ENCODE data around the gene MRPL55.

- TF ChIP-seq CTCF (conservative IDR thresholded peaks at IDR 0.05 in 1 of 2, IDR thresholded peaks at IDR 0.05 in 1 of 2; ENCODE audit: extremely low read depth in 1 of 2, insufficient read depth in 1 of 2, low read depth in 1 of 2, low read length in 2 of 2) (no peak), EZH2 (IDR thresholded peaks at IDR 0.05; ENCODE audit: borderline replicate concordance, low read length) (no peak)
These were observed 27.4 kb downstream of the MRPL55 start for GRCh38 chr1:228081578-228082213.
